ENCODE measurements around the gene TRAPPC6A. TPM values are rescaled to one million over a fixed set of nuclear protein-coding genes. Genes with fewer than 3 reads are reported as not detected.

TRAPPC6A gene
- total RNA-seq, 1 experiment from 2014 or later = 59.9 TPM

GRCh38 chr19:45163751-45164460 is 14.1 kb downstream of the TRAPPC6A start:
- Histone ChIP-seq H3K56ac (ENCODE audit: insufficient read length, low read depth, low read length) (no peak overlapping the region), H2BK5ac (ENCODE audit: insufficient read length, low read length) (no peak overlapping the region), H3K14ac (ENCODE audit: insufficient read depth, low read length) (no peak overlapping the region; the same call in 1 of the 2 replicates), H3K4me1 (ENCODE audit: insufficient read depth, low read length) (no peaks in the 10 kb centered on the region), H3K79me2 (ENCODE audit: insufficient read depth, low read length) (no peaks in the 10 kb centered on the region), H3T11ph (ENCODE audit: low read length) (no peak overlapping the region), H4K91ac (ENCODE audit: insufficient read length, low read depth, low read length) (no peak overlapping the region), H2BK12ac (ENCODE audit: insufficient read length, low read depth, low read length) (no peak overlapping the region), H2AK5ac (ENCODE audit: insufficient read length, low read length) (no peak overlapping the region), H3K4ac (ENCODE audit: low read depth, low read length) (no peak overlapping the region), H2AFZ (ENCODE audit: low read length) (no peak overlapping the region), H3K27ac (ENCODE audit: insufficient read length, low read depth, low read length) (no peak overlapping the region), H2BK15ac (ENCODE audit: low read depth, low read length) (no peak overlapping the region), H2BK20ac (ENCODE audit: low read depth, low read length, poor library complexity, severe bottlenecking) (no peak overlapping the region), H3K9me3 (ENCODE audit: control insufficient read depth, low read depth, low read length) (no peaks in the 10 kb centered on the region), H3K23me2 (ENCODE audit: insufficient read length, low read depth, low read length, poor library complexity, severe bottlenecking) (no peaks in the 10 kb centered on the region), H3K79me1 (ENCODE audit: insufficient read depth, low read depth, low read length, poor library complexity, severe bottlenecking) (no peaks in the 10 kb centered on the region), H3K4me2 (ENCODE audit: insufficient read depth, insufficient read length, low read length) (no peak overlapping the region), H4K8ac (replicated peaks; ENCODE audit: insufficient read length, low read depth, low read length) (no peak overlapping the region), H3K23ac (ENCODE audit: insufficient read length, low read depth, low read length) (no peak overlapping the region), H2BK120ac (ENCODE audit: low read depth, low read length, poor library complexity, severe bottlenecking) (no peak overlapping the region), H3K18ac (ENCODE audit: insufficient read length, low read depth, low read length) (no peak overlapping the region), H4K20me1 (ENCODE audit: control insufficient read depth, insufficient read depth, insufficient read length) (no peaks in the 10 kb centered on the region), H3K27me3 (ENCODE audit: insufficient read depth, low read length) (no peaks in the 10 kb centered on the region), H3K9ac (ENCODE audit: extremely low read depth, insufficient read length, low read length) (no peak overlapping the region), H4K5ac (ENCODE audit: insufficient read length, low read depth, low read length) (no peak overlapping the region)
- no peak for TF ChIP-seq CTCF (conservative IDR thresholded peaks at IDR 0.05)
- no CpG with 5 or more reads among the region's 15 CpGs for WGBS (ENCODE audit: extremely low coverage, insufficient read length, low lambda C conversion rate)
- Mint-ChIP-seq H3K36me3 (ENCODE audit: insufficient read depth in 1 of 3, low read depth in 3 of 3) (no peaks in the 10 kb centered on the region; a peak in 1 of 7 replicates), H3K27me3 (ENCODE audit: low read depth) (peaks cover 27% of the 10 kb centered on the region), H3K27ac (0 out of 7 replicates have a peak overlapping the region, but pooled peaks of 1 of the 3 experiments have one; percentile 27), H3K4me3 (no peak overlapping the region), H3K4me1 (peaks cover 2 to 29% of the 10 kb centered on the region in 2 experiments), H3K9me3 (no peaks in the 10 kb centered on the region)
- DNase-seq = no peak

Data from H9 (cell line).